CD4-positive, alpha-beta T cell treated with Interleukin-6 at 100 ng/mL for 8 hours (primary cell): ENCODE measurements around the gene KIN.
"Not testable (repeated sequence)": the region's sequence is repeated elsewhere in the genome, so short reads cannot be mapped to it uniquely, and the experiment has no call there.

Experiments used
- DNase-seq: peaks from one replicate; pipeline ENCODE4 v3.0.0-alpha.2; 2020; ENCODE audit warnings: mixed read lengths, low spot score

The KIN gene

DNA sequence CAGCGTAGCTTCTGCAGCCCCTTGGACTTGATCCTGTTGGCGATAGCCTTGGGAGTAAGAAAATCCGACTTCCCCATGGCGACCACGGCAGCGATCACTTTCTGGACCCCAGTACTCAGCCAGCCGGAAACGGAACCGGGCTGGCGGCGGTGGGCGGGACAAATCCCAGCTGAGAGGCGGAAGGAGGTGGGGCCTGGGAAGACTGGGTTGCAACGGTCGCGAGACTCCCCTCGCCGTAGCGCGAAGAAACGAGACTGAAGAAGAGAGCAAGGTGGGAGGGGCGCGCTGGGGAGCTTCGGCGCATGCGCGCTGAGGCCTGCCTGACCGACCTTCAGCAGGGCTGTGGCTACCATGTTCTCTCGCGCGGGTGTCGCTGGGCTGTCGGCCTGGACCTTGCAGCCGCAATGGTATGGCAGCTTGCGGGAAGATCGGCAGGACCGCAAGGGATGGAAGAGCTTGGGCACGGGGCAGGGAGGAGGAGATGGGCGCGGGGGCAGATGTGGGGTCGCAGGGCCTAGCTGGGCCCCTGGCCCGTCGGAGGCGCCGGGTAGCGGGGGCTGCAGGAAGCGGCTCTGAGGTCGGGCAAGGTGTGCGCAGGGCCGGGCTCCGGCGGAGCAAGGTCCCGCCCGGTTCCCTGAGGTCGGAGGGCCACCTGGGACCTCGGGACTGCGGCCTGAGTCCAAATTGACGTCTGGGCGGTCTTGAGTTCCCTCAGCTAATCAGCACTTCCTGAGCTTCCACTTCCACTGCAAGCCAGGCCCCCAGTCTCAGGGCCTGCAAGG, at the start of gene KIN, which contains the start of gene ATP5F1C:
Gene KIN (minus strand): TSS at position 137 of the 782 bp plus-strand sequence. CDS start 60 bp downstream, at position 77.
Gene ATP5F1C (plus strand): TSS at position 321 of the 782 bp plus-strand sequence. CDS start 31 bp downstream, at position 352.
- peak; percentile 97 for DNase-seq

DNA sequence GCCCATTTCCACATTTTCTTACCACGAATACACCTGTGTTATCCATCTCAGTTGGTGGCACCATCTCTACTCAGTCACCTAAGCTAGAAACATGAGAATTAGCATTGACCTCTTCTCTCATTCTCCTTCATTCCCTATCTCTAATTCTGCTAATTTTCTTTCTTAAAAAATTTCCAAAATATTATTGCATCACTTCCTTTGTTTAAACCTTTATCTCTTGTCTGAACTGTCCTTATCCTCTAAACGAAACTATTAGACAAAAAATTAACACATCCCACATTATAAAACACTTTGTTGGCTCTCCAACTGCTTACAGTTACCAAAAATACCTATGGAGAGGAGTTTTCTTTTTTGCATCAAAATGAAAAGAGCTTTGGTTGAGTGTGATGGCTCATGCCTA, 48.8 kb upstream of the KIN start:
- no peak for DNase-seq

DNA sequence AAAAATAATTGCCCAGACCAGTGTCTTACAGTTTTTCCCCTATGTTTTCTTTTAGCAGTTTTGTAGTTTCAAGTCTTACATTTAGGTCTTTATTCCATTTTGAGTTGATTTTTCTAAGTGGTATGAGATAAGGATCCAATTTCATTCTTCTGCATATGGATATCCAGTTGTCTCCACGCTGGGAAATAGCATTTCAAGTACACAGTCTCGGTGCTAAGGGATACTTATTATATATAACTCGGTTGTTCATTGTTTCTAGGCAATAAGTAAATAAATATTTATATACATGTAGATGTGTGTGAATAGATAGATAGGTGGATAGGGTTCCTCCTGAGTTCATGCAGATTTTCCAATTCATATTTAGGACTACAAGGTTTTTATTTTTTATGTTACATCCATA, 46.5 kb upstream of the KIN start:
- no peak for DNase-seq

GRCh38 chr10:7833210-7833609, 45.4 kb upstream of the KIN start:
- DNase-seq = no peak

DNA sequence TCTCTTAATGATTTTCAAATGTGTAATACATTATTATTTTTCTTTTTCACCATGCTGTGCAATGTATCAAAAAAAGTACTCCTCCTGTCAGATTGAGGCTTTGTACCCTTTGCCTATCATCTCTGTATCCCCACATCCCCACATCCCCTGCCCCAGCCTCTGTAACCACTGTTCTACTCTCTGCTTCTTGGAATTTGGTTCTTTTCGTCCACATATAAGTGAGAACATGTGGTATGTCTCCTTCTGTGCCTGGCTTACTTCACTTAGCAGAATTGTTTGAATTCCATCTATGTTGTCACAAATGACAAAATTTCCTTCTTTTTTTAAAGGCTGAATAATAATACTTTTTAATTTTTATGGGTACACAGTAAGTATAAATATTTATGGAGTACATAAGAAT, 44.3 kb upstream of the KIN start:
- no peak for DNase-seq

DNA sequence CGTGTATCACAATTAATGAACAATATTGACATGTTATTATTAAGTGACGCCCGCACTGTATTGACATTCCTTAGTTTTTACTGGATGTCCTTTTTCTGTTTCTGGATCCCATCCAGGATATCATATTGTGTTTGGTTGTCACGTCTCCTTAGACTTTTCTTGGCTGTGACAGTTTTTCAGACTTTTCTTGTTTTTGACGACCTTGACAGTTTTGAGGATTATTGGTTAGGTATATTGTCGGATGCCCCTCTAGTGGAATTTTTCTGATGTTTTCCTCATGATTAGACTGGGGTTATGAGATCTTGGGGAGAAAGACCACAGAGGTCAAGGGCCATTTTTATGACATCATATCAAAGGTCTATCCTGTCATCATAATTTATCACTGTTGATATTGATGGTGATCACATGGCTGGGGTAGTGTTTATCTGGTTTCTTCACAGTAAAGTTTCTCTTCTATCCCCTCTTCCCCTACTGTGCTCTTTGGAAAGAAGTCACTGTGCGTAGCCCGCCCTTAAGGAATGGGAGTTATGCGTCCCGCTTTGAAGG, 41.6 kb upstream of the KIN start:
- no peak for DNase-seq

DNA sequence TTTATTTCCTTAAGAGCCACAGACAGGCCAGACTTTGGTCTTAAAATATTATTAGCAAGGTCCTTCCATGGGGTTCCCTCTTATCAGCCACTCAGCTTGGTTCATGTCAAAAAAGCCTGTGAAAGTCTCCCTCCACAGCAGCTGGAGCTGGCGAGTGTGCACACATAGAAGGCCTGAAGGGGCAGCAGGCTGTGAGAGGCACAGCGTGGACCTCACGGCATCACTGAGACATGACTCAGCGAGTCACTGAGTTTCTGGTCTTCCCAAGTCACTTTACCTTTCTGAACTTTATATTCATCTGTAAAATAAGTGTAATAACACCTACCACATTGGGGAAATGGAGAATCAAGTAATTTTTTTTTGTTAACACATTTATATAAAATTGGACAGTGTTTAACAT, 39.2 kb upstream of the KIN start:
- DNase-seq = no peak

DNA sequence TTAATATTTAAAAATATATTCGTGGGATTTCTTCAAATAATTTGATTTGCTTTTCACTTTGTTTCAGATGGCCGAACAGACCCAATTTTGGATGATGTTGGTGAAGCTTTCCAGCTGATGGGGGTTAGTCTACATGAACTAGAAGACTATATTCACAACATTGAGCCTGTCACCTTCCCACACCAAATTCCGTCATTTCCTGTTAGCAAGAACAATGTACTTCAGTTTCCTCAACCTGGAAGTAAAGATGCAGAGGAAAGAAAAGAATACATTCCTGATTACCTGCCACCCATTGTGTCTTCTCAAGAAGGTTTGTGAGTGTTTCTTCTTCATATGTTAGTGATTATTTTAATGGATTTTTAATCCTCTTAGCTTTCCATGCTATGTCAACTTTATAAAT, 36.5 kb upstream of the KIN start:
- no peak for DNase-seq

GRCh38 chr10:7819121-7819460, 31.3 kb upstream of the KIN start:
- DNase-seq = no peak

DNA sequence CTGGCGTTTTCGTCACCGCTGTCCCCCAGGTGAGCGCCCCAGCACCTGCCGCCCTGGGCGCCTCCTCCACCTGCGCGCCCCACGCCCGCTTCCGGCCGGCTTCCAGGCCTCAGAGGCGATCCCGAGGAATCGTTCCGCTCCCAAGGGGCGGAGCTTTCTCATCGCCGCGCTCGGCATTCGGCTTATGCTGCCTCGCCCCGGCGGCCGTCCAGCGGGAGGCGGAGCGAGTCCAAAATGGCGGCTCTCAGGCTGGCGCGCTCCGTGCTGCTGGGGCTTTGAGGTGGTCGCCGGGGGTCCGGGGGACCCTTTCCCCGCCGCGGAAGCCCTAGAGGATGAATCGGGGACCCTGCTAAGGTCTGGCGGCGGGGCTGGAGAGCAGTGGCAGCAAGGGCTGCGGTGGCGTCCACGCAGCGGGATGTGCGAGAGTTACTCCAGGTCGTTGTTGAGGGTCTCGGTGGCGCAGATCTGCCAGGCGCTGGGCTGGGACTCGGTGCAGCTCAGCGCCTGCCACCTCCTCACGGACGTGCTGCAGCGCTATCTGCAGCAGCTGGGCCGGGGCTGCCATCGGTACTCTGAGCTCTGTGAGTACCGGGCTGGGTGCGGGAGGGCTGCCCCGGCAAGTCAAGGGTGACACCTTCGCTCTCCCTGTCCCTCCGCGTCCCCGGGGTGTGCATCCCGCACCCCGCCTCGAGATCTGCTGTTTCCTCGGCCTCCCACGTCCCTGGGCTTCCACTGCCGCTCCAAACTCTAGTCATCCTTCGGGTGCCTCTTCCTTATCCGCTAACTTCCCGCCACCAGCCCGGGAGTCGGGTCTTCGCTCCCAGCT, 30.7 kb upstream of the KIN start, which contains the start of gene TAF3:
Gene TAF3 (plus strand): TSS at position 211 of the 826 bp plus-strand sequence. CDS start 205 bp downstream, at position 416.
- peak; percentile 87 for DNase-seq

DNA sequence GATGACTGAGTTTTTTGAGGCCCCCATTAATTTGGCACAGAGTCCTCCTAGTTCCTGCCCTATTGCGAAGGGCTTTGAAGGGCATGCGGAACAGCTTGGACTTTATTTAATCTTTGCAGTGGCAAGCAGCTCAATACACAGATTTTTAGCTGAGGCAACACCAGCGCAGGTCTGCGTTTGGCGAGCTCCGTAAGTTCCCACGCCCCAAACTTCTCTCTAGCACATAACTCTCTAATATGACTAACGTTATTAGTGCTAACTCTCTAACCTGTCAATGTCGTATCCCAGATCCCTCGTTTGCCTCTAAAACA, 30.1 kb upstream of the KIN start:
- no peak for DNase-seq

DNA sequence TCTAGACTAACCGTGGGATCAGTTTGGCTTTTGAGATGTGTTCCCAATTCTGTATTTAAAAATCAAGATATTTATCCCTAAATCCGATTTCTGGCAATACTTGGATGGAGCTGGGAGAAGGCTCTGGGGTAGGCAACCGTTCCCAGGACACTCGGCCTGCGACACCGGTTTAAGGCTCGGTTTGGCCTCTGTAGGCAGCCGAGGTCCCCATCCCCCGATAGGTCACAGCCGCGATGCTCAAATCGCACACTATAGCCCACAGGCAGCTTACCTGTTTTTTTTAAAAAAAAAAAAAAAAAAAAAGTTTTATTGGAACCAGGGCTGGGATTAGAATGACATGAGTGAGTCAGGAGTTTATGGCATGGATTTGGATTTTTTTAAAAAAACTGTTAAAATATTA, 29.8 kb upstream of the KIN start:
- DNase-seq = no peak

DNA sequence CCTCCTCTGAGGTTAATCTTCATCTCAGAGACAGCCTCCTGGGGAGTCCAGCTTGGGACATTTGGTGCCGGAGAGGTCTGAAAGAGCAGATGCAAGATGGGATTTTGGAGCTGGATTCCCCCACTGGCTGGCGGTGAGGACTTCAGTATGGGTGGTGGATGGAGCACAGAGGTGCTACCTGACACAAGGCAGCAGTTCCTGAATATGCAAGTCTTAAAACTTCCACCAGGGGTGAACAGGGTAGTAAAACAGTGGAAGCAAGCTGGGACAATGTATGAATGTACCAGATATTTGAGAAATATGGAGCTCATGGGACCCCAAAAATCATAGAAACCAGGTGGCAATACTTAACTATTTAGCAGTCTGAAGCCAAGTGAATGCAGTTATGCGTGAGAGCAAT, 25.7 kb upstream of the KIN start:
- DNase-seq = no peak

DNA sequence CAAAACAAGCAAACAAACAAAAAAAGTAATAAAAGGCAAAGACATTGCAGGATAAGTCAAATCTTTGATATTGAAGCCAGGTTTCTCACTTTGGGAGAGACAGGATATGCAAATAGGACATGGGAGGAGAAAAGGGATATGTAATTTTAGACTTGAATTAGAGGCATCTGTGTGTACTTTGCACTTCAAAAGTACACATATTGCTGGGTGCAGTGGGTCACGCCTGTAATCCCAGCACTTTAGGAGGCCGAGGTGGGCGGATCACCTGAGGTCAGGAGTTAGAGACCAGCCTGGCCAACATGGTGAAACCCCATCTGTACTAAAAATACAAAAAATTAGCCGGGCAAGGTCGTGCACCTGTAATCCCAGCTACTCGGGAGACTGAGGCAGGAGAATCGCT, 23.9 kb upstream of the KIN start:
- not testable (repeated sequence) for DNase-seq

GRCh38 chr10:7811000-7811399, 23.2 kb upstream of the KIN start:
- no peak for DNase-seq

DNA sequence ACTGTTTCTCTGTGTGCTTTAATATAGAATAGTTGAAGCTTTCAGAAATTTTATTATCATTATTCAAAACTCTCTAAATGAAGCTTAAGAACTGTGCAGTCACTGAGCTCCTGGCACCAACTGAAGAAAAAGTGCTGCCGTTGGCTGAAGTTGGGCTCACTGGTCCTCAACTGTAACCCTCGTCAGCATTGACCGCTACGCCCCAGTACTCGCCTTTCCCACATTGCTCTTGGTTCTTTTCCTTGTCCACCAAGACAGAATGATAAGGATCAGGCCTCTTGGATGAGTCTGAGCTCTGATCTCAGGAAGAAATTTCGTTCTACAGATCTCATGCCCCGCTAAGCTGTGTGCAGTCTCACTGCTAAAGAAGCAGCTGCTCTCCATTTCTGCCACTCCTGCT, 22.6 kb upstream of the KIN start:
- no peak for DNase-seq

DNA sequence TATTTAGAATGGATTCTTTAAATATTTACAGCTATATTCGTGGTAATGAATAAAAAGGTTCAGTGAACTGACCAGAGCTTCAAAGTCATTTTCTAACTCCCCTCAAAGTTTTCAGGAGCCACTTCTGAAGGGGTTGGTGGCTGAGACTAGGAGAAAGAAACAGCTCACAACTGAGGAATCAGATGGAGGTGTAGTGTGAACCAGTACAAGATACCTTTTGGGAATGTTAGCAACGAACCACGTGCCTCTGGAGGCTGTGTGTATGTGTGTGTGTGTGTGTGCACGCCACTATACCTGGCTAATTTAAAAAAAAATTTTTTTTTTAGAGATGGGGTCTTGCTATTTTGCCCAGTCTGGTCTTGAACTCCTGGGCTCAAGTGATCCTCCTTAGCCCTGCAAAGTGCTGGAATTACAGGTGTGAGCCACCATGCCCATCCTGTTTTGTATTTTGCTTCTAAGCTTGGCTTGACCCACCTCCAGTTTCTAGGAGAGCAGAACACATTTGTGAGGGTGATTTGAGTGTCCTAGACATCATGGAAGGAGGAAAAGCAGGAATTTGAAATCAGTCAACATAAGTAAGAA, 21.0 kb upstream of the KIN start:
- DNase-seq = no peak

DNA sequence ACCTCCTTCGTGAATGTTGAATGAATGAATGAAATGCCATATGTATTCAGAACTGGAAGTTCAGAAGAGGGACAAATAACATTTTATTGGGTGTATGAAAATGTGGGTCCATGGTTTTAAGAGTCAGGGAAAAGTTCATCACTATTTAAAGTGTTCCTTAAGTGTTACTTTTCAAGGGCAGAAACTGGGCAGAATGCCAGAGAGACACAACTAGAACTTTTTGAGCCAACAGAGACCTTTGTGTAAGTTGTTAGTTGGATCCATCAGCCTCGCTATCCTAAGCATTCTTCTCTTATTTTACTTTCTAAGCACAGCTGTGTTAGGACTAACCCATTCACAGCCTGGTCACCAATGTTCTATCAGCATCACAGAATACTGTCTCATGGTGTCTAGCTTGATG, 16.9 kb upstream of the KIN start:
- DNase-seq = no peak

DNA sequence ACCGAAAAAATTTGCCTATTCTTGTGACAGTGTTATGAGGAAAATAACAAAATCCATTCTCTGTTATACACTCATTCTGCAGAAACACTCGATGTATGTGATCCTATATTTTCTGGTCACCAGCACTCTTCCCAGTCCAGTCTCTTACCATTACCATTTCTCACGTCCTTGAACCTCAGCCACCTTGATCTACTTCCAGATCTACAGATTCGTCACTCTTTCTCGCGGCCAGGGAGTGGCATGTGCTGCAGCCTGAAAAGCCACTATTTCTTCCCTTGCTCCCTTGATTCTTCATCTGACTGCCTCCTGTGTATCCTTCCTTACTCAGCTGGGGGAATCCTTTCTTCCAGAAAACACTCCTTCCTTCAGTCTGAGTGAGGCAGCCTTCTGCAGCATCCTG, 16.4 kb upstream of the KIN start:
- DNase-seq = no peak

- DNase-seq = no peak
Observed at GRCh38 chr10:7802606-7803005, 14.8 kb upstream of the KIN start.

GRCh38 chr10:7797582-7797981, 9.8 kb upstream of the KIN start:
- no peak for DNase-seq

- no peak for DNase-seq
Observed at GRCh38 chr10:7795605-7796004, 7.8 kb upstream of the KIN start.
